ENCODE data around the gene LRRN4CL.
A peak's percentile ranks its signal among the peaks of the same experiment; 100 is the strongest.
"Not testable (repeated sequence)": the region's sequence is repeated elsewhere in the genome, so short reads cannot be mapped to it uniquely, and the experiment has no call there.

The LRRN4CL gene

DNA sequence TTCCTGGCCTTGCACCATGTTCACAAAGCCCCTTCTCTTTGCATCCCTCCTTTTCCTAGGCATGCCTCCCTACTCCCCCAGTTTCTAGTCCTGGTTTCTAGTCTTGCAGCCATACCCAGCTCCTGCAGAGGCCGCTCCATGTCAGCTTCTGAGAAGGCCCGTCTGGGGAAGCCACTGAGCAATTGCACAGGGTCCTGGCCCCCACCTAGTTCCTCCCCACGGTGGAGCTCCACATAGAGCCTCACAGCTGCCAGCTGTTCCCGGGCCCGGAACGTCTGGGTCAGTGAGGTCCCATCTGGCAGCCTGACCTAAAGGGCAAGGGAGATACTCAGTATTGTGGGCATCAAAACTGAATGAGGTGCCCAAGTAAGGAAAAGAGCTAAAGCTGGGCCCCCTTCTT is 12.6 kb downstream of the LRRN4CL start:
- DNase-seq (ENCODE audit: low read depth in 3 of 3) = no peak

DNA sequence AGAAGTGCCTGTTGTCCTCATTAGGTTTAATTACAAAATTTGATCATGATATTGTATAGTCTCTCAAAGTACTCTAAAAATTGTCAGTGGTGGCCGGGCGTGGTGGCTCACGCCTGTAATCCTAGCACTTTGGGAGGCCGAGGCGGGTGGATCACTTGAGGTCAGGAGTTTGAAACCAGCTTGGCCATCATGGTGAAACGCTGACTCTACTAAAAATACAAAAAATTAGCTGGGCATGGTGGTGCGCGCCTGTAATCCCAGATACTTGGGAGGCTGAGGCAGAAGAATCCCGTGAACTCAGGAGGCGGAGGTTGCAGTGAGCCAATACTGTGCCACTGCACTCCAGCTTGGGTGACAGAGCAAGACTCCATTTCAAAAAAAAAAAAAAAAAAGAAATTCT is 13.9 kb downstream of the LRRN4CL start:
- DNase-seq (ENCODE audit: low read depth in 3 of 3) = not testable (repeated sequence)

DNA sequence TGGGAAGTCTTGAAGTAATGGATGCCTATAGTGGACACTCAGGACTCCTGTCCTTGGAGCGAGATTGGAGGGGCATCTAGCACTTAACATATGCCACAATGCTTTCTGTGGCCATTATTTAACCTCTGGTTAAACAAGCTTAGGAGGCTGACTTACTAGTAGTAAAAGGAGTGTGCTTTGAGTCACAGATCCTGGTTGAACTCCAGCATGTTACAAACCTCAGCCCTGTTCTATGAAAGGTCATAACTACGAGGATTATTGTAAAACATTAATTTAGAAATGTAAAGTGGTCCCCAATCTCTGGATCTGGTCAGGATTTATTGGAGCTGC is 16.2 kb downstream of the LRRN4CL start:
- DNase-seq (ENCODE audit: low read depth in 3 of 3) = no peak

DNA sequence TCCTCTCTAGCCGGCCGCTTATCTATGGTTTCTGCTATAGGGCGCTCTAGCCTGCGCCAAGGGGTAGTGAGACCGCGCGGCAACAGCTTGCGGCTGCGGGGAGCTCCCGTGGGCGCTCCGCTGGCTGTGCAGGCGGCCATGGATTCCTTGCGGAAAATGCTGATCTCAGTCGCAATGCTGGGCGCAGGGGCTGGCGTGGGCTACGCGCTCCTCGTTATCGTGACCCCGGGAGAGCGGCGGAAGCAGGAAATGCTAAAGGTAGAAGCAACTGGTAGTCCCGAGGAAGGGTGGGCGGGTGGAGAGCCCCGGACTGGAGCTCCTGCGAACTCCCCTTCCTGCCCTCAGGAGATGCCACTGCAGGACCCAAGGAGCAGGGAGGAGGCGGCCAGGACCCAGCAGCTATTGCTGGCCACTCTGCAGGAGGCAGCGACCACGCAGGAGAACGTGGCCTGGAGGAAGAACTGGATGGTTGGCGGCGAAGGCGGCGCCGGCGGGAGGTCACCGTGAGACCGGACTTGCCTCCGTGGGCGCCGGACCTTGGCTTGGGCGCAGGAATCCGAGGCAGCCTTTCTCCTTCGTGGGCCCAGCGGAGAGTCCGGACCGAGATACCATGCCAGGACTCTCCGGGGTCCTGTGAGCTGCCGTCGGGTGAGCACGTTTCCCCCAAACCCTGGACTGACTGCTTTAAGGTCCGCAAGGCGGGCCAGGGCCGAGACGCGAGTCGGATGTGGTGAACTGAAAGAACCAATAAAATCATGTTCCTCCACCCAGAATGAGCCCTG is 17.5 kb downstream of the LRRN4CL start, which contains the start of the genes LBHD1 and UQCC3:
LBHD1 (minus strand) TSS at position 660 of the 782 bp plus-strand sequence. CDS start 2,236 bp downstream, outside the sequence.
UQCC3 (plus strand) TSS at position 66 of the 782 bp plus-strand sequence; CDS start at position 139, 73 bp downstream.
- DNase-seq (ENCODE audit: low read depth in 3 of 3) = peak; percentile 58 to 78 (median 76)

DNA sequence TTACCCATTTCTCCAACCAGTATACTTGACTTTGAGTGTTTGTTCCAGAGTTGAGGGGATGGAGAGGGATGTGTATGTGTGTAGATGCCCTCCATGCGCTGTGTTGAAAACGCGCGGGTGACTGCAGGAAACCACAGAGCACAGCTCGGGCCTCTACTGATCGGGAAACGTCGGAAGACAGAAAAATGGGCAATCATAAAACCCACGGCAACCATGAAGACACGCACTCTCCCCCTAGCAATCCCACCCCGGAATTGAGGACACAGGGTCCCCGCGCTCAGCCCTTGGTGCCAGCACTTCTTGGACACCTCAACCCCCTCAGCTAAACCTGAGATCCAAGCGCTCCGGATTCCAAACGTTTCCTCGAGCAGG is 18.1 kb downstream of the LRRN4CL start:
- DNase-seq (ENCODE audit: low read depth in 3 of 3) = no peak

DNA sequence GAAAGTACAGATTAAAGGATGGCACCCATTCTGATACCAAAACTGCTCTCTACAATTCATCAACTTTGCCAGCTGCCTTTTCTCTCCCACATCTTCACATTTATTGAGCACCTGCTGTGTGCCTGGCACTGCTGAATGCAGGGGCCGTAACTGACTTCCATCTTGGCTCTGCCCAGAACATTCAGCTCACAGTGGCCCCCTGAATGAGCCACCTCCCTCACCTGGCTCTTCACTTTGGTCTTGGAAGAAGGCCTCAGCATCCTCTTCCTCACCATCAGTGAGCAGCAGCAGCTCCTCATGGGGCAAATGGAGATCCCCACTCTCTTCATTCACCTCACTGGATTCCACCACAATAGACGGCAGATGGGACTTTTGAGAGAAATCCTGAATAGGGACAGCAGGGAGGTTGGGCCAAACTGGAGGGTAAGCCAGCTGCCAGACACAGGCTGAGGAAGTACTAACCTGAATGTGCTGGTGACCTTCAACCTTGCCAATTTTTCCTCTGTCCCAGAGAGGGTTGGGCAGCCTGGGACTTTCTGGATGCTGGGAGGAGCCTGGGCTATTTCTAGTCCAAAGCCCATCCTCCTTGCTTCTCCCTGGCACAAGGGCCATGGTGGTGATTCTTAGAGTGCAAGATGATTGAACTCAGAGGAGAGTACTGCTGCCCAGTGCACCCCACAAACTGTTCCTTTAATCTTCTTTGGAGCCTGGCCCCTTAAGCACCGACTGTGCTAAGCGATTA is 19.7 kb downstream of the LRRN4CL start:
- DNase-seq (ENCODE audit: low read depth in 3 of 3) = no peak

DNA sequence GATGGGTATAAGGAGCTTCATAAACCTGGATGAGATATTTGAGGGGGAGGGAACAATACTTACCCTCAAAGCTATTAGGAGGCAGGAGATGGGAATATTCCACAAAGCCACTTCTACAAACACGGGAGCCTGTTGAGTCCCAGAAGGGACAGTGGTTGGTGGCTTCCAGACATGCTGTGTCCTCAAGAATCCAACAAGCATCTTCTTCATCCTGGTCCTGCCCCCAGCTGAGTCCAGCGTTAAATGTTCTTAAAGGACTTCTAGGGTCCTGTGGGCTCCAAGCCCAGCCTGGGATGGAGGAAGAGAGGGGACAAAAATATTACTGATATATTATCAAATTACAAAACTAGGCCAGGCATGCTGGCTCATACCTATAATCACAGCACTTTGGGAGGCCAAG is 21.9 kb downstream of the LRRN4CL start:
- no peak for DNase-seq (ENCODE audit: low read depth in 3 of 3)

DNA sequence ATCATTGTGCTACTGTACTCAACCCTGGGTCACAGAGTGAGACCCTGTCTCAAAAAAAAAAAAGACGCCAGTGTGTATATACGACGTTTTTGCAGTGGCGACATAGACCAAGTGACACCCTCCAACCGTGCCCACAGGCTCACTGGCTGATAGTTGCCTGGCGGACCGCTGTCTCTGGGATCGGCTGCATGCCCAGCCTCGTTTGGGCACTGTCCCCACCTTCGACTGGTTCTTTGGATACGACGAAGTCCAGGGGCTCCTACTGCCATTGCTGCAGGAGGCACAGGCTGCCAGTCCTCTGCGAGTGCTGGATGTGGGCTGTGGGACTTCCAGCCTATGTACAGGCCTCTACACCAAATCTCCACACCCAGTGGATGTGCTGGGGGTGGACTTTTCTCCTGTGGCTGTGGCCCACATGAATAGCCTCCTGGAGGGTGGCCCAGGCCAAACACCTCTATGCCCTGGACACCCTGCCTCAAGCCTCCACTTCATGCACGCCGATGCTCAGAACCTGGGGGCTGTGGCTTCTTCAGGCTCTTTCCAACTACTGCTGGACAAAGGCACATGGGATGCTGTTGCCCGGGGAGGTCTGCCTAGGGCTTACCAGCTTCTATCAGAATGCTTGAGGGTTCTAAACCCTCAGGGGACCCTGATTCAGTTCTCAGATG is 22.9 kb downstream of the LRRN4CL start:
- DNase-seq (ENCODE audit: low read depth in 3 of 3) = peak in 1 of 3 donors; percentile 10

DNA sequence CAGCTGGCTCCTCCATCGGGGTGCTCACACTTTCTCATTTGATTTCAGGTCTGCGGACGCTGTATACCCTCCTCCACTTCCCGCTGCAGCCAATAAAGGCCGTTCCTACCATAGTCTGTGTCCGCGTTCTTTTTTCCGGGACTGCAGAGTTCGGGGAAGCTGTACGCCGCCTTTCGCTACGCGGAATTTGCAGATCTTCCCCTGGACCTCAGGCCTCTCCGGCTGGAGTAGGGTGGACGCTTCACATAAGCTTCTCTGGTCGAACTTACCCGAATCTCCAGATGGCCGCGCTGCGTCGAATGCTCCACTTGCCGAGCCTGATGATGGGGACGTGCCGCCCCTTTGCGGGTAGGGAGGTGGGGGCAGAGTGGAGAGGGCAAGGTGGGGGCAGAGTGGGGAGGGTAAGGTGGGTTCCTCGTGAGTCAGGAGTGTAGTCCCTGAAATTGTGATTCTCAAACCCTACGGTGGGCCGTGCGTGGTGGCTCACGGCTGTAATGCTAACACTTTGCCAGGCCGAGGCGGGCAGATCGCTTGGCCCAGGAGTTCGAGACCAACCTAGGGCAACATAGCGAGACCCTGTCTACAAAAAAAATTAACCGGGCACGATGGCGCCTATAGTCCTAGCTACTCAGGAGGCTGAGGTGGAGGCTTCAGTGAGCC is 23.6 kb downstream of the LRRN4CL start:
- peak in 2 of 3 donors; percentile 26 to 27 for DNase-seq (ENCODE audit: low read depth in 3 of 3)

DNA sequence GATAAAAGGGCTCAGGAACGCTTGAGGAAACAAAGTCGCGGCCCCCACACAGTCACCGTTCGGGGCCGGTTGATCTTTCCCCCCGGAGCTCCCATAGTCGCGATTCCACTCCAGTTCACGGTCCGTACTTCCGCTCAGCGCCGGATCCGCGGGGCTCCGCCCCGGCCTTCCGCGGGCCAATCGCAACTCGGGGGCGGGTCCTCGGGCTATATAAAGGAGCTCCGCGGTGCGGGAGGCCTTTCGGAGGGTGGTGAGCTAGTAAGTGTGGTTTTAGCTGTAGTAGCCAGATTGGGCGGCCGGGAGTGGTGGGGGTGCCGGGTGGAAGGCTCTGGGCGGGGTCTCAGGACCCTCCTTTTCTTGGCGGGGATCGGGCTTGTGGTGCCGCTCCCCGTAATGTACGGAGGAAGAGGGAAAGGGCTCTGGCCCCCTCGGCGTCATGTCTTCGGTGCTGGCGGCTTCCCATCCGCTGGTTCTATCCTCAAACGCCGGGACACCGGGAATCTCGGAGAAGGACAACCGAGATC is 24.2 kb downstream of the LRRN4CL start, which contains the start of the genes C11orf98 and CSKMT:
C11orf98 (minus strand) TSS at position 136 of the 524 bp plus-strand sequence; CDS start at position 95, 41 bp downstream.
CSKMT (plus strand) TSS at position 238 of the 524 bp plus-strand sequence. CDS start 568 bp downstream, outside the sequence.
- DNase-seq (ENCODE audit: low read depth in 3 of 3) = peak; percentile 92 to 97 (median 92)

DNA sequence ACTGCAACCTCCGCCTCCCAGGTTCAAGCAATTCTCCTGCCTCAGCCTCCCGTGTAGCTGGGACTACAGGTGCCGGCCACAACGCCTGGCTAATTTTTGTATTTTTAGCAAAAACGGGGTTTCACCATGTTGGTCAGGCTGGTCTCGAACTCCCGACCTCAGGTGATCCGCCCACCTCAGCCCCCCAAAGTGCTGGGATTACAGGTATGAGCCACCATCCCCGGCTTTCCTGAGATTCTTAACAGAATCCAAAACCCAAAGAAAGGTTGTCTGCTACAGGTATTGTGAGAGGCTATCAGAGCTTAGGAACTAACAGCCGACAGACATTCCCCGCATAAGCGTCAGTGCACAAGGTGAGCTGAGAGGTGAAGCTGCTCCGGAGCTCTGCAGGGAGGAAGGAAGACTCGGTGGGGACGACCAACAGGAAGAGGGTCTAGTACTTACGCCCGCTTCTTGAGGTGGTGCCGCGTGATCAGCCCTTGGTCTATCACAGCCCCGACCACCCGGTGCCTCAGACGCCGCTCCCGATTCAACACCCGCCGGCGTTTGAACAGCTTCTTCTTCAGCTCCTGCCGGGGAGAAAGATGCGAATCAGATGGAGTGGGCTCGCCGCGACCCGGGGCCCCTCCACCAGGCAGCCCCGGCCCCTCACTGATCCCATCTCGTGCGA is 24.8 kb downstream of the LRRN4CL start:
- DNase-seq (ENCODE audit: low read depth in 3 of 3) = peak in 2 of 3 donors; percentile 24 to 48

DNA sequence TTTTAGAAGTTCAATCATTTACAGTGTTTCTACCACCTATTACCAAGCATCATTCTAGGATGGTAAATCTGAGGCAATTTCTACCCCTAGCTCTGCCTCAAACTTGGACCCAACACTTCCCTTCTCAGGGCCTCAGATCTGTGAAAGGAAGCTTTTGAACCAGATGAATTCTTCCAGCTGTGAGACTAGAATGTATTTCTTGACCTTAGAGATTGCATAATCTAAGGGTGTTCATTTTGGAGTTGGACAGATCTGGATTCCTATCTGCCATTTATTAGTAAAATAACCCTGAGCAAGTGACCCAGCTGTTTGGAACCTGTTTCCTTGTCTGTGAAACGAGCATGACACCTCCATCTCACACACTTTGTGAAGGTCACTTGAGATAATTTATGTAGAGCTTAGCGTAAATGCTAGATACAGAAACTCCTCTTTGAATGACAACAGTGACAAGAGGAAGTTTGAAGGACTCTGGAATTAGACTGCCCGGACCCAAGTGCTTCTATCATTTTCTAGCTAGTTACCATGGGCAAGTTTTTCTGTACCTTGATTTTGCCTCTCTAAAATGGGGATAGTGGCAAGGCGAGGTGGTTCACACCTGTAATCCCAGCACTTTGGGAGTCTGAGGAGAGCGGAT is 32.4 kb downstream of the LRRN4CL start:
- no peak for DNase-seq (ENCODE audit: low read depth in 3 of 3)

DNA sequence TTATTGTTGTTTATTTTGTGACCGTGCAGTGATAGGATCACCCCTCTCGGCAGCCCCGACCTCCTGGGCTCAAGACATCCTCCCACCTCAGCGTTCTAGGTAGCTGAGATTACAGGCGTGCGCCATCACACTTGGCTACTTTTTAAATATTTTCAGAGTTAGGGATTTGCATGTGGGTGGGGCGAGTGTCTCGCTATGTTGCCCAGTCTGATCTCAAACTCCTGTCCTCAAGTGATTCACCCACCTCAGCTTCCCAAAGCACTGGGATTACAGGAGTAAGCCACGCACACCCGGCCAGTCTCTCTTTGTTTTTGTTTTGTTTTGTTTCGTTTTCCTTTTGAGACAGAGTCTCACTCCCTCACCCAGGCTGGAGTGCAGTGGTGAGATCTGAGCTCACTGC is 35.0 kb downstream of the LRRN4CL start:
- no peak for DNase-seq (ENCODE audit: low read depth in 3 of 3)

DNA sequence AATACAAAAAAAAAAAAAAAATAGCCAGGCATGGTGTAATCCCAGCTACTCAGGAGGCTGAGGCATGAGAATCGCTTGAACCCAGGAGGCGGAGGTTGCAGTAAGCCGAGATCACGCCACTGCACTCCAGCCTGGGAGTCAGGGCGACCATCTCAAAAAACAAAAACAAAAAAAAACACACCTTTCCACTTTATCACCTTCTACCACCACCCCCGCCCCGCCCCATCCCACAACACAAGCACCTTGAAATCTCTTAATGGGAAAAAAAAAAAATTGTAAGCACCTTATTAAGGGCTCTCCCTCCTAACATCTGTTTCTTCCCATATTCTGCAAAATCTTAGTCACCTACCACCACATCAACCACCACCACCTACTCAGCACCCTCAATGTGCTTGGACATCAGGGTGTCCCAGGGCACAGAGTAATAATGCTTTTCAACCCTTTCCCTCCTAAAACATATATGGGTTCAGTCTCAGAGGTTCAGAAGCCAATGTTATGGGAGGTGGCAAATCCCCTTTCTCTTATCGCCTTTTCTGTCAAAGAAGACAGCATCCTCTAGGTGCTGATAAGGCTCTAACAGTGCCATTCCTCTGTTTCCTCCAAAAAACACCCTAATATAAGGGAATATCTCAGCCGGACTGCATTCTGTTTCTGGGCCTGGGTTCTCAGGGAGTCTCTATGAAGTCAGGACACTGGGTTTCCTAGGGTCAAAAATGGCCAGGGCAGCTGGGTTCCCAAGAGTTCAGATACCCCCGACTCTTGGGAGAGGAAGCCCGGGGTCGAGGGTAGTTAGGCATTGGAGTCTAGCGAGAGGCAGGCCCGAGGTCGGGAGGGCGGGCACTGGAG is 36.9 kb downstream of the LRRN4CL start:
- no peak for DNase-seq (ENCODE audit: low read depth in 3 of 3)

DNA sequence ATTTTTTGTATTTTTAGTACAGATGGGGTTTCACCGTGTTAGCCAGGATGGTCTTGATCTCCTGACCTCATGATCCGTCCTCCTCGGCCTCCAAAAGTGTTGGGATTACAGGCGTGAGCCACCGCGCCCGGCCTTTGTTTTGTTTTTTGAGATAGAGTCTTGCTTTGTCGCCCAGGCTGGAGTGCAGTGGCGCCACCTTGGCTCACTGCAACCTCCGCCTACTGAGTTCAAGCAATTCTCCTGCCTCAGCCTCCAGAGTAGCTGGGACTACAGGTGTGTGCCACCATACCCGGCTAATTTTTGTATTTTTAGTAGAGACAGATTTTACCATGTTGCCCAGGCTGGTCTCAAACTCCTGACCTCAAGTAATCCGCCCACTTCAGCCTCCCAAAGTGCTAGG is 39.0 kb downstream of the LRRN4CL start:
- not testable (repeated sequence) for DNase-seq (ENCODE audit: low read depth in 3 of 3)

DNA sequence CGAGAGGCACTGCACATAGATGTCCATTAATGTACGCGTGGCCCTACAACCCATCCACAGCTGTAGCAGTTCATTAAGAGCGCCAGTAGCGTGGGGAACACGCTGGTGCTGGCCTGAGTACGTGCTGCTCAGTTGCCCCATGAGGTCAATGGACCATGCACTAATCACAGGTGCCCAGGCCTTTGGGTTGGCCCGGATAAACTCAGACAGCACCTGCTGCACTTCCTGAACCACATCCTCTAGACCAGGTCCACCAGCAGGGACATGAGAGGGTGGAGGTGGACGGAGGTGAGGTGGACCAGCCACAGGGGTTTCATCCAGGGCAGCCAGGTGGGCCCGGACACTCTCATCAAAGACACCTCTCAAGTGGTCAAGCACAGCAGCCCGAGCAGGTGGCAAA is 39.8 kb downstream of the LRRN4CL start:
- DNase-seq (ENCODE audit: low read depth in 3 of 3) = no peak

DNA sequence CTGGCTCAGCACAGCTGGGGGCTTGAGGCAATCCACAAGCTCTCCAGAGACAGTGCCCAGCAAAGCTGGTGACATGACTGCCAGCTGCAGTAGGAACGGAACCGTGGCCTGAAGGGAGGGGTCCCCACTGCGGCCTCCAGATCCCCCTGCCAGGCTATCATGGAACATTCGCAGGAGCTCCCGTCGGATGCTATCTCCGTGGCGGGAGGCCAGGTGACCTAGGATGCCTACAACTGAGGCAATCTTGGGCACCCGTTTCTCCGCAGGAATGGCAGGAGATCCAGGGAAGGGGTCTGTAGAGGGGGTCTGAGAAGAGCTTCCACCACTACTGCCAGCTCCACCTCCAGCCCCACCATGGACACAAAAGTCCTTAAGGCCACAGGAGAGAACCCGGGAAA is 40.4 kb downstream of the LRRN4CL start:
- no peak for DNase-seq (ENCODE audit: low read depth in 3 of 3)

DNA sequence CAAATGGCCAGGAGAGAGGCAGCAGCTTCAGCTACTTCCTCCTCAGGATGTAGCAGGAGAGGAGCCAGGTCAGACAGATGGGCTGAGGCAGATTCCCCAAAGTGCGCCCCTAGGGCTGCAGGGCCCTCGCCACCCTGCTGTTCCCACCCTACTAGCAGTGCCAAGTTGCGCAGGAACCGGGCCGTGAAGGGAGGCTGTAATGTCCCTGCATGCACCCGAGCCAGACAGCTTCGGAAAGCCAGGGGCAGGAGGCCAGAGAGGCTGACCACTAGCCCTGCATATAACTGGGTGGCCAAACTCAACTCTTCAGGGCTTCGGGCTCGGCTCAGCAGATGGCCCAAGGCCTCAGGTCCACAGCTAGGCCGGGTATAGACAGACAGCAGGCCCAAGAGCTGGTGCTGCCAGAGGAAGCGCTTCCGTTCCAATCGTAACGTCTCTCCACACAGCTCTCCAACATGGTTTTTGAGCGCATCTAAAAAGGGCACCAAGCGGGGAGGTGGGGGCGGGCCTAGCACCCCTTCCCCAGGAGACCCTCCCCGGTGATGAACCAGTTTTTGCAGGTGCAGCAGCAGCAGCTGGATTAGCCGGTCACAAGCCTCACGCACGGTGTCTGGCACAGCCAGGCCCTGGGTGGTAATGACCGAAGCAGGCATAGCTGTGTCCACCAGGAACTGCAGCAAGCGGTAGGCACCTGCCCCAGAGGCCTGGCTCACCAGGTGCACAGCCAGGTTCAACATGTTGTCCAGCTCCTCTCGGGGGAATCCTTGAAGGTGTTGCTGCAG is 41.0 kb downstream of the LRRN4CL start:
- no peak for DNase-seq (ENCODE audit: low read depth in 3 of 3)

DNA sequence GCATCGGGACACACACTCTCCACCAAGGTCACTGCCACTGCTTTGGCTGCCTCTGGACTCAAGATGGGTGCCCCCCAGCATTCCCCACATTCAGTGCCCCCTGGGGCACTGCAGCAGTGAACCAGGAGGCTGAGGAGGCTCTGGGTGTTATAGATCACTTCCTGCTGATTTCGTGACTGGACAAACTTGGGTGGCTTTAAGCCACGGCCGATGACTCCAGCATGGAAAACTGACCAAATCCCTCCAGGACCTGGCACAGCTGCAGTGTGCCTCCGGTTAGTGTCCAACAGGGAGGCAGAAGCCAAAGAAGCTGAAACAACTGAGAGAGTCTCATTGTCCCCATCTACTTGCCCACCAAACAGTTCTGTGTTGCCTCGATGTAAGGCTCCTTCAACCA is 41.7 kb downstream of the LRRN4CL start:
- no peak for DNase-seq (ENCODE audit: low read depth in 3 of 3)

Data from stimulated activated CD4-positive, alpha-beta T cell treated with anti-CD3 and anti-CD28 coated beads, TNF-alpha, amount 100 ng/mL, for 48 hours (primary cell).